Prostate gland (tissue), 2 donors: ENCODE measurements around the gene SLC6A6.

Experiments used
- CTCF ChIP-seq, 4 experiments: fragments of 200-600 bp in 2 of 4; fragments of 450-650 bp in 2 of 4; sonication (generic) in 2 of 4; IDR thresholded peaks; 1 replicate in 3 of 4; 2 replicates in 1 of 4; pipeline ENCODE4 v1.5.1; 2016 to 2019; ENCODE audit warnings: antibody characterized with exemption in 4 of 4, mild to moderate bottlenecking in 2 of 4, moderate library complexity in 2 of 4
- POLR2A ChIP-seq: fragments of 450-650 bp; IDR thresholded peaks from one replicate; pipeline ENCODE4 v1.6.1; 2016; ENCODE audit warnings: antibody characterized with exemption, mild to moderate bottlenecking
- POLR2AphosphoS5 ChIP-seq: sonication (generic); formaldehyde crosslinking; IDR thresholded peaks from one replicate; pipeline ENCODE4 v1.6.1; 2017; ENCODE audit warnings: antibody characterized with exemption

- no peak for TF ChIP-seq POLR2AphosphoS5
- no peak for TF ChIP-seq CTCF (IDR thresholded peaks at IDR 0.05)
- no peak for TF ChIP-seq POLR2A
Measured at GRCh38 chr3:14457999-14458398, 55.6 kb downstream of the SLC6A6 start.
